Psoas muscle (tissue), 8 donors: ENCODE results near the gene MOG. TPM values are rescaled to one million over a fixed set of nuclear protein-coding genes. Genes with fewer than 3 reads are reported as not detected.

Source experiments
- ATAC-seq, 4 donors: fragments of 200-7000 bp; cut with Tn5 transposase; one replicate each; pipeline ENCODE4 v1.9.1; 2020; ENCODE audit warnings: moderate library complexity in 3 of 4, mild to moderate bottlenecking in 2 of 4
- DNase-seq, 2 donors: peaks; one replicate each; pipeline ENCODE4 v3.0.0-alpha.2; 2020
- H3K27ac ChIP-seq: fragments of 200-600 bp; one replicate; pipeline ENCODE4 v1.8.0; 2022
- H3K27me3 ChIP-seq, 3 donors: fragments of 200-600 bp in 1 of 3; one replicate each; pipeline versions ENCODE4 v1.6.1 to v1.8.0; 2013 to 2022; ENCODE audit warnings: low read length in 2 of 3, mild to moderate bottlenecking in 2 of 3, moderate library complexity in 1 of 3; ENCODE audit not compliant: insufficient read depth in 3 of 3
- H3K36me3 ChIP-seq, 2 donors: fragments of 200-600 bp in 1 of 2; one replicate each; pipeline versions ENCODE4 v1.6.1 to v1.8.0; 2013 to 2022; ENCODE audit warnings: low read depth in 1 of 2, mild to moderate bottlenecking in 1 of 2, moderate library complexity in 1 of 2; ENCODE audit not compliant: insufficient read depth in 1 of 2
- H3K4me1 ChIP-seq: fragments of 200-600 bp; one replicate; pipeline ENCODE4 v1.8.0; 2022
- H3K4me3 ChIP-seq: fragments of 200-600 bp; one replicate; pipeline ENCODE4 v1.8.0; 2022; ENCODE audit warnings: mild to moderate bottlenecking
- H3K9me3 ChIP-seq: fragments of 200-600 bp; one replicate; pipeline ENCODE4 v1.8.0; 2022
- CTCF ChIP-seq: fragments of 200-600 bp; IDR thresholded peaks from one replicate; pipeline ENCODE4 v1.8.0; 2022; ENCODE audit warnings: antibody characterized with exemption
- WGBS, 3 donors: extraction: QIAGEN DNeasy Blood & Tissue Kit; methylation state at CpG; one replicate each; pipeline versions ENCODE4 v1.1.6 to v1.1.7; 2013; 5-methylcytosine and 5-hydroxymethylcytosine counted together
- intact Hi-C, 2 donors: fragments of 100-400 bp; cut with DNase I; formaldehyde crosslinking; loops; one replicate each; pipeline versions ENCODE4 v1.11.0 to v1.14.2; 2022
- polyA plus RNA-seq, 3 donors: library from polyadenylated mRNA; stranded (reverse); fragments of 200-250 nt; gene quantifications; one replicate each; pipeline ENCODE4 v1.2.3, GENCODE V29; 2013
- total RNA-seq, 4 donors: library from RNA; stranded (reverse); fragmentation: NEBNext Ultra II Directional in 2 of 4; extraction: Animal tissue kit (Norgen Biotek cat#: 25700) in 2 of 4; gene quantifications; one replicate each; pipeline versions ENCODE4 v1.2.1 to v1.2.4, GENCODE V29; 2021 to 2023
- donor health status: healthy with polysubstance abuse.
- donor health status: DM: no; HTN: no; CAD: no; lungs with moderate emphysema.
- donor health status: Bipolar disorder and iron deficiency.
- donor health status: healthy.
- donor health status: DM: yes; HTN: yes; CAD: no.
- donor health status: DM: no; HTN: no; CAD: no.
- donor health status: DM: no; HTN: no; CAD: no.
- donor health status: DM: yes; HTN: yes; CAD: no.

Gene MOG
- total and polyA plus RNA-seq, 7 donors = 0.08 TPM; not detected in 6

GRCh38 chr6:29676981-29677601 is 20.2 kb downstream of the MOG start:
- Histone ChIP-seq H3K27me3 (no peaks in the 10 kb centered on the region), H3K36me3 (no peaks in the 10 kb centered on the region), H3K9me3 (no peaks in the 10 kb centered on the region), H3K27ac (no peak overlapping the region), H3K4me1 (no peaks in the 10 kb centered on the region), H3K4me3 (no peak overlapping the region)
- TF ChIP-seq CTCF = no peak
- WGBS, 3 donors = 23 to 38% (median 34%) methylated on average over 2 of the region's 2 CpGs
- intact Hi-C loops = no loop called here
- ATAC-seq = no peak
- no peak for DNase-seq

- Histone ChIP-seq H3K36me3 (no peaks in the 10 kb centered on the region), H3K4me3 (no peak overlapping the region), H3K9me3 (no peaks in the 10 kb centered on the region), H3K27ac (no peak overlapping the region), H3K27me3 (no peaks in the 10 kb centered on the region), H3K4me1 (no peaks in the 10 kb centered on the region)
- no peak for DNase-seq
- ATAC-seq = no peak
- TF ChIP-seq CTCF = no peak
- intact Hi-C loops = no loop called here
- 77 to 87% (median 86%) methylated on average over 5 of the region's 5 CpGs for WGBS, 3 donors
Observed at GRCh38 chr6:29678114-29678513, 21.2 kb downstream of the MOG start.

GRCh38 chr6:29679962-29680361 is 23.1 kb downstream of the MOG start:
- DNase-seq (no peak), ATAC-seq (no peak)
- Histone ChIP-seq H3K4me1 (no peaks in the 10 kb centered on the region), H3K27me3 (no peaks in the 10 kb centered on the region), H3K9me3 (no peaks in the 10 kb centered on the region), H3K4me3 (no peak overlapping the region), H3K27ac (no peak overlapping the region), H3K36me3 (no peaks in the 10 kb centered on the region)
- no peak for TF ChIP-seq CTCF
- 70 to 83% (median 83%) methylated on average over 13 of the region's 13 CpGs for WGBS, 3 donors
- intact Hi-C loops = no loop called here

- no peaks in the 10 kb centered on the region for H3K4me1 ChIP-seq
- intact Hi-C loops = no loop called here
- H3K4me3 ChIP-seq = no peak overlapping the region
- WGBS, 3 donors = 59 to 91% (median 89%) methylated on average over 23 to 24 of the region's 24 CpGs
- H3K27me3 ChIP-seq = no peaks in the 10 kb centered on the region
- H3K27ac ChIP-seq = no peak overlapping the region
- no peaks in the 10 kb centered on the region for H3K9me3 ChIP-seq
- TF ChIP-seq CTCF = no peak
- ATAC-seq = no peak
- DNase-seq = no peak
- H3K36me3 ChIP-seq = no peaks in the 10 kb centered on the region
Observed at GRCh38 chr6:29680416-29680815, 23.5 kb downstream of the MOG start.

- no peak within 1 kb of the TSS for H3K27ac ChIP-seq
- H3K27me3 ChIP-seq = no peaks in the 10 kb centered on the region
- H3K4me1 ChIP-seq = no peaks in the 10 kb centered on the region
- intact Hi-C loops = no loop called here
- TF ChIP-seq CTCF = no peak
- ATAC-seq (no peak), DNase-seq (no peak)
- WGBS, 3 donors = 37 to 82% (median 66%) methylated on average over 30 to 31 of the region's 31 CpGs
- H3K9me3 ChIP-seq = no peaks in the 10 kb centered on the region
- no peak within 1 kb of the TSS for H3K4me3 ChIP-seq
- H3K36me3 ChIP-seq = no peaks in the 10 kb centered on the region
Observed at GRCh38 chr6:29680904-29681303, 24.0 kb downstream of the MOG start, which contains the start of gene ZFP57. Gene ZFP57 (minus strand): TSS chr6:29681152. CDS start chr6:29677003, 4,149 bp downstream.
